Neural cell (in vitro differentiated cells): Measurements from ENCODE around the gene SRD5A1. TPM values are rescaled to one million over a fixed set of nuclear protein-coding genes. Genes with fewer than 3 reads are reported as not detected.

Source experiments
- polyA plus RNA-seq: library from polyadenylated mRNA; depleted of rRNA; stranded (reverse); fragments of >200 nt; gene quantifications from 2 replicates; pipeline ENCODE4 v1.2.3, GENCODE V29; 2014

Gene SRD5A1
- polyA plus RNA-seq, 1 donor from 2014 or later = 122 TPM

Other genes starting within 250 kb of the SRD5A1 start
- gene UBE2QL1, start 184.6 kb upstream of the SRD5A1 start, polyA plus RNA-seq = 12.9 and 13.8 TPM in 2 replicates
- gene NSUN2, start 396 bp upstream of the SRD5A1 start, polyA plus RNA-seq = 47.5 and 51.8 TPM in 2 replicates
- gene TENT4A, start 80.0 kb downstream of the SRD5A1 start, polyA plus RNA-seq = 12.1 and 14.7 TPM in 2 replicates